Measurements from ENCODE around the gene SLC25A10. TPM values are rescaled to one million over a fixed set of nuclear protein-coding genes. Genes with fewer than 3 reads are reported as not detected.

Gene SLC25A10
- total and polyA plus RNA-seq, 2 of the 8 experiments (the other 6 are each of a cell fraction or from before 2014, with no cell fraction given) = 22.2 to 43.0 TPM

DNA sequence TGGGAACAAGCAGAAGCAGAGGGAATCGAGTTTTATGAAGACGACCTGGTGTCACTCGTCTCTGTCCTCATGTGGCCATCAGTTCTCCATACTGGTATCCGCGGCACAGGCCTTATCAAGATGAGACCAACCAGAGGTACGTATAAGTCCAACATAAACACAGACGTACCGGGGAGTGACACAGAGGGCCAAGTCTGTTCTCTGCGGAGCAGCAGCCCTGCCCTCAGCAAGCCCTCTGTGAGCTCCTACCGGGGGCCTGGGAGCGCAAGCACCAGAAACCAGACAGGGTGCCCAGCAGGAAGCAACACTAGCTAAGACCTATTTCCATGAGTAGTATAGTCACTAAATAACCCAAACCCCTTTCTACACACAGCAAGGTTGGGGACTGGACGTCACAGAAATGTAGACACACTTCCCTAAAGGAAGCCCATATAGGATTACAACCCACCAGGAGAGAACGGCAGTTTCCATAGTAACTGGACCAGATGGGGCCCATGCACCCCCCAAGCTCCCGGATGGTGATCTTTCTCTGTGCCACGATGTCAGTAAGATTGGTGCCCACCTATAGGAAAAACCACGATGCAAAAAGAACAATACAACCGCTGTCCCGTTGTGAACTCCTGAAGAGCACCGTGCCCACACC is 29.4 kb upstream of the SLC25A10 start:
- Histone ChIP-seq H3K4ac (replicated peaks; ENCODE audit: insufficient read length, low read depth, low read length) (no peak overlapping the region), H3K56ac (replicated peaks; ENCODE audit: insufficient read length, low read depth, low read length) (peak overlapping the region; percentile 70), H3K14ac (ENCODE audit: insufficient read length) (no peak overlapping the region), H3K9ac (replicated peaks in 1 of 4; ENCODE audit: extremely low read depth in 1 of 4, low read depth in 3 of 4, low read length in 3 of 4) (peak overlapping the region; percentile 35 to 76 (median 73)), H3K9me3 (ENCODE audit: insufficient read depth in 2 of 2, low read depth in 1 of 2, low read length in 1 of 2) (no peaks in the 10 kb centered on the region), H3K27ac (ENCODE audit: low read depth, low read length) (peak overlapping the region; percentile 58; the same call in 1 of the 2 replicates), H2AFZ (ENCODE audit: low read length) (no peak overlapping the region), H2AK5ac (ENCODE audit: low read depth, low read length) (no peak overlapping the region), H2BK120ac (replicated peaks; ENCODE audit: low read depth, low read length) (no peak overlapping the region), H4K91ac (replicated peaks; ENCODE audit: insufficient read length, low read length) (no peak overlapping the region), H2BK20ac (ENCODE audit: low read length) (no peak overlapping the region), H3K23me2 (ENCODE audit: low read depth, low read length) (peaks cover 12% of the 10 kb centered on the region), H3K27me3 (replicated peaks in 1 of 4; ENCODE audit: control insufficient read depth in 3 of 4, extremely low read depth in 1 of 4, insufficient read depth in 3 of 4, low read length in 3 of 4) (no peaks in the 10 kb centered on the region; a peak in 1 of 7 replicates), H3K79me2 (ENCODE audit: control insufficient read depth in 1 of 2, insufficient read depth in 2 of 2, low read length in 2 of 2) (peaks cover 4 to 39% of the 10 kb centered on the region in 2 experiments; a peak in 3 of 4 replicates), H3K36me3 (ENCODE audit: control insufficient read depth in 2 of 4, insufficient read depth in 4 of 4, low read length in 3 of 4) (peaks cover 2 to 12% (median 9%) of the 10 kb centered on the region in 4 experiments; a peak in 6 of 8 replicates), H2BK15ac (ENCODE audit: low read length) (no peak overlapping the region), H3K23ac (ENCODE audit: insufficient read length) (no peak overlapping the region), H2BK12ac (ENCODE audit: low read depth, low read length) (no peak overlapping the region), H4K5ac (ENCODE audit: insufficient read length, low read depth, low read length) (peak overlapping the region; percentile 56), H2BK5ac (ENCODE audit: low read depth, low read length) (0 out of 2 replicates have a peak overlapping the region, but pooled peaks have one; percentile 60), H4K8ac (ENCODE audit: extremely low read depth, insufficient read depth, low read length) (peak overlapping the region; percentile 83; the same call in 1 of the 2 replicates), H3K79me1 (ENCODE audit: low read depth, low read length) (peaks cover 15% of the 10 kb centered on the region), H3K18ac (ENCODE audit: extremely low read depth, low read length) (no peak overlapping the region), H3K4me2 (ENCODE audit: insufficient read depth in 1 of 2, low read depth in 2 of 2, low read length in 2 of 2) (peak overlapping the region; percentile 77 to 84), H4K20me1 (replicated peaks in 1 of 2; ENCODE audit: control insufficient read depth in 1 of 2, insufficient read depth in 2 of 2, low read length in 2 of 2) (peaks cover 0 to 25% of the 10 kb centered on the region in 2 experiments), H3K4me1 (replicated peaks in 1 of 4; ENCODE audit: control insufficient read depth in 3 of 4, insufficient read depth in 4 of 4, low read length in 3 of 4) (peaks cover 3 to 14% (median 7%) of the 10 kb centered on the region in 4 experiments; a peak in 6 of 7 replicates), H3K4me3 (ENCODE audit: extremely low read depth in 1 of 4, insufficient read depth in 2 of 4, low read depth in 3 of 4, low read length in 4 of 4) (peak overlapping the region; percentile 76 to 89 (median 87))
- no peak for DNase-seq (ENCODE audit: low read depth in 1 of 2, low spot score in 2 of 2)
- FAIRE-seq = no peak
- CTCF ChIA-PET (ENCODE audit: partially characterized antibody) = interaction anchor here (1.2 to 2.9 kb wide), 5 partner anchors 11 to 28 kb away, joined by 3 to 10 read pairs (median 5); no protein-coding TSS in a partner anchor
- POLR2A ChIA-PET (ENCODE audit: partially characterized antibody) = interaction anchor here (0.6 to 28.4 kb wide), 10 partner anchors 12 to 169 kb away, joined by 3 to 436 read pairs (median 6); partner anchors contain the start of genes CCDC137, MRPL12, NPLOC4 and OXLD1
- 55% methylated on average over 19 of the region's 19 CpGs; no CpG with 5 or more reads in 1 of the 2 experiments for WGBS, 2 experiments (ENCODE audit: extremely low coverage in 1 of 2, insufficient coverage in 1 of 2, insufficient read length in 1 of 2, insufficient replicate concordance in 2 of 2, low coverage in 1 of 2, low lambda C conversion rate in 2 of 2, missing lambda C conversion rate in 1 of 2)
- TF ChIP-seq GTF2F1 (IDR thresholded peaks at IDR 0.05; ENCODE audit: borderline replicate concordance, low read depth, low read length) (no peak), POLR2AphosphoS5 (IDR thresholded peaks at IDR 0.05; ENCODE audit: low read depth, low read length) (no peak), CTBP2 (IDR thresholded peaks at IDR 0.05; ENCODE audit: borderline replicate concordance, insufficient read depth, insufficient read length, low read length) (no peak), TAF1 (IDR thresholded peaks at IDR 0.05; ENCODE audit: low read depth, low read length) (no peak), EZH2 (IDR thresholded peaks at IDR 0.05; ENCODE audit: low read depth, low read length, severe bottlenecking) (no peak), CBX5 (IDR thresholded peaks at IDR 0.05; ENCODE audit: low read depth, low read length) (no peak), KDM4A (IDR thresholded peaks at IDR 0.05; ENCODE audit: low read depth, low read length, severe bottlenecking) (no peak), POLR2A (IDR thresholded peaks at IDR 0.05; ENCODE audit: control extremely low read depth in 1 of 2, low read depth in 2 of 2, low read length in 2 of 2) (no peak)
- TF ChIP-seq, protein P1, sequence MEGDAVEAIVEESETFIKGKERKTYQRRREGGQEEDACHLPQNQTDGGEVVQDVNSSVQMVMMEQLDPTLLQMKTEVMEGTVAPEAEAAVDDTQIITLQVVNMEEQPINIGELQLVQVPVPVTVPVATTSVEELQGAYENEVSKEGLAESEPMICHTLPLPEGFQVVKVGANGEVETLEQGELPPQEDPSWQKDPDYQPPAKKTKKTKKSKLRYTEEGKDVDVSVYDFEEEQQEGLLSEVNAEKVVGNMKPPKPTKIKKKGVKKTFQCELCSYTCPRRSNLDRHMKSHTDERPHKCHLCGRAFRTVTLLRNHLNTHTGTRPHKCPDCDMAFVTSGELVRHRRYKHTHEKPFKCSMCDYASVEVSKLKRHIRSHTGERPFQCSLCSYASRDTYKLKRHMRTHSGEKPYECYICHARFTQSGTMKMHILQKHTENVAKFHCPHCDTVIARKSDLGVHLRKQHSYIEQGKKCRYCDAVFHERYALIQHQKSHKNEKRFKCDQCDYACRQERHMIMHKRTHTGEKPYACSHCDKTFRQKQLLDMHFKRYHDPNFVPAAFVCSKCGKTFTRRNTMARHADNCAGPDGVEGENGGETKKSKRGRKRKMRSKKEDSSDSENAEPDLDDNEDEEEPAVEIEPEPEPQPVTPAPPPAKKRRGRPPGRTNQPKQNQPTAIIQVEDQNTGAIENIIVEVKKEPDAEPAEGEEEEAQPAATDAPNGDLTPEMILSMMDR (IDR thresholded peaks at IDR 0.05; ENCODE audit: control extremely low read depth in 1 of 3, insufficient read depth in 1 of 3, low read depth in 1 of 3, low read length in 3 of 3) = no peak

All from H1 (cell line).